ENCODE data around the gene TIMP3. TPM values are rescaled to one million over a fixed set of nuclear protein-coding genes. Genes with fewer than 3 reads are reported as not detected.

The TIMP3 gene
- polyA plus RNA-seq, 4 donors, result 116 to 166 (median 137) TPM

DNA sequence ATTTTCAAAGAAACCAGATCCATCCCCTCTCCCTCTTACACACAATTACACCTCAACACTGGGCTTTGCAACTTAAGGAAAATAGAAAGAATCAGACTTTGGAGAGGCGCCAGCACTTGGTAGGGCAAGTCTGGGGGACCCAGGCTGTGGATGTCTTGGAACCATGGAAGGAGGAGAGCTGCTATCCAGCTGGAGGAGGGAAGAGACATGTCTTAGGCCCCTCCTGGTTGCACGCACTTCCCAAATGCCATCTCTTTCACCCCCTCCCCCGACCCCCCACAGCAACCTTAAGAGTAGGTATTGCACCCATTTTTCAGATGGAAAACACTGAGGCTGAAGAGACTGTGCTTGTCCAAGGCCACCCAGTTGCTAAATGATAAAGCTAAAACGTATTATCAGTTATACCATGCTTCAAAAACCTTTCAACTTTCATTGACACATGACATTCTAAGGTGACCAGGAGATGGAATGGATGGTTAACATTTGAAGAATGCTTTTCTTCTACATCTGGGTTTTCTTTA, 3.9 kb downstream of the TIMP3 start:
- no peak for DNase-seq (ENCODE audit: low read depth in 4 of 4, low spot score in 2 of 4)

GRCh38 chr22:32806296-32806695, 4.8 kb downstream of the TIMP3 start:
- DNase-seq (ENCODE audit: low read depth in 4 of 4, low spot score in 2 of 4), result no peak

GRCh38 chr22:32808038-32808445, 6.5 kb downstream of the TIMP3 start:
- no peak for DNase-seq (ENCODE audit: low read depth in 4 of 4, low spot score in 2 of 4)

GRCh38 chr22:32809786-32810554, 8.5 kb downstream of the TIMP3 start:
- no peak for DNase-seq (ENCODE audit: low read depth in 4 of 4, low spot score in 2 of 4)

DNA sequence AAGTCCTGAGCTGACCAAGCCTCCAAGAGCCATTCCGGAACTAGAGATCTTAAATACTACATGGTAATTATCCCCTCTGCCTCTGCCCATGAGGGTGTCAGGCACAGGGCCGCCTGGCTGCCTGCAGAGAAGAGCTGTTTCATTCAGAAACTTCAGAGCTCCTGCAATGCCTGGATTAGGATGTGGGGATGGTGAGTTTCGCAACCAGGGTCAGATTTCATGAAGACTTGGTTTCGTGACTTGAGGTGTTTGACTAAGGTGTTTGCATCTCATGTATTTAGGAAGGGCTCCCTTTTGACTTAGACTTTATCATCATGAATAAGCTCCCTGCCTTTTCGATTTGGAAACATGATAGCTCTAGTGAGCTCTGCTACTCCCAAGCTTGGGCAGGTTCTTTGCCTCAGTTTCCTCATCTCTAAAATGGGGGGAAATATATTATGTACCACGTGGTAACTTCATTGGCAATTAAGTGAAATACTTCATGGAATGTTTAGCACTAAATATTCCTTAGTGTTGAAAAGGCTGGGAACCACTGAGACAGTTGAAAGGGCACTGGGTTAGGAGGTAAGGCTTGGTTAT, 9.1 kb downstream of the TIMP3 start:
- no peak for DNase-seq (ENCODE audit: low read depth in 4 of 4, low spot score in 2 of 4)

- DNase-seq (ENCODE audit: low read depth in 4 of 4, low spot score in 2 of 4), result no peak
These were observed 10.5 kb downstream of the TIMP3 start for GRCh38 chr22:32811788-32812545.

- DNase-seq (ENCODE audit: low read depth in 4 of 4, low spot score in 2 of 4), result no peak
These were observed 12.9 kb downstream of the TIMP3 start for GRCh38 chr22:32814285-32814860.

DNA sequence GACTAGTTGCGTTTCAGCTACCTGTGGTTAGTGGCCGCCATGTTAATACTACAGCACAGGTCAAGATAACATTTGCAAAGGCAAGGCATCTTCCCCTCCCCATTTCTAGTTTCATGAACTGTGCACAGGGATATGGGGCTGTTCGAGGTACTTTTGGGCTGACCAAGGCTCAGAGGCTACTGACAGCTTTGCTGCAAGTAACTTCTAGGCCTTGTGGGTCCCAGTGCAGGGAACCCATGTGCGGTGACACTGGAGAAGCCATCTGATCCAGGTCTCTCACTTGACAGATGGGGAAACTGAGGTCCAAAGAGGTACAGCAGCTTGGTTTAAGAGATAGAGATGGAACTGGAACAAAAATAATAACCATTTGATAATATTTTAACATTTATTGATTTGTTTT, 13.6 kb downstream of the TIMP3 start:
- no peak for DNase-seq (ENCODE audit: low read depth in 4 of 4, low spot score in 2 of 4)

GRCh38 chr22:32815943-32816342, 14.4 kb downstream of the TIMP3 start:
- DNase-seq (ENCODE audit: low read depth in 4 of 4, low spot score in 2 of 4), result no peak

DNA sequence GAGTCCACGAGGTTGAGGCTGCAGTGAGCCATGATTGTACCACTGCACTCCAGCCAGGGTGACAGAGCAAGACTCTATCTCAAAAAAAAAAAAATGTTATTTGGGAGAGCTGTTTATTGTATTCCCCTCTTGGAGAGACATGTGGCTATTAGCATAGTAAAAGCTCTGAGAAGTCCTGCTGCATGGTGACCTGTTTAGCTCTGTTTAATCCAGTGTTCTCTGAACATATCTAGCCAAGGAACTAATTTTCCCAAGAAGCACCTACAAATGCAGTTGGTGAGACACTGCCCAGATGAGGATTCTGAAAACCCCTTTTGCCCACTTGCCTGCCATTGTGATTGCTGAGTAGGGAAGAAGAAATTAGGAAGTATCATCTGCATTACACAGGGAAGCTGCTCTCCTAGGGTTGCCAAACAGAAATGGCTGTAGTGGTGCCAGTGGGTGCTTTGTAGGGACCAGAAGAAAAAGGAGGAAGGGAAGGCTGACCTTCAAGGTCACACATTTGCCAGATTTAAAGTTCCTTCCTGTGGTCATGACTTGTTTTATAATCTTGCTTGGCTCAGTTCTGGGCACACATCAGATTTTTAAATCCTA, 15.7 kb downstream of the TIMP3 start:
- no peak for DNase-seq (ENCODE audit: low read depth in 4 of 4, low spot score in 2 of 4)

DNA sequence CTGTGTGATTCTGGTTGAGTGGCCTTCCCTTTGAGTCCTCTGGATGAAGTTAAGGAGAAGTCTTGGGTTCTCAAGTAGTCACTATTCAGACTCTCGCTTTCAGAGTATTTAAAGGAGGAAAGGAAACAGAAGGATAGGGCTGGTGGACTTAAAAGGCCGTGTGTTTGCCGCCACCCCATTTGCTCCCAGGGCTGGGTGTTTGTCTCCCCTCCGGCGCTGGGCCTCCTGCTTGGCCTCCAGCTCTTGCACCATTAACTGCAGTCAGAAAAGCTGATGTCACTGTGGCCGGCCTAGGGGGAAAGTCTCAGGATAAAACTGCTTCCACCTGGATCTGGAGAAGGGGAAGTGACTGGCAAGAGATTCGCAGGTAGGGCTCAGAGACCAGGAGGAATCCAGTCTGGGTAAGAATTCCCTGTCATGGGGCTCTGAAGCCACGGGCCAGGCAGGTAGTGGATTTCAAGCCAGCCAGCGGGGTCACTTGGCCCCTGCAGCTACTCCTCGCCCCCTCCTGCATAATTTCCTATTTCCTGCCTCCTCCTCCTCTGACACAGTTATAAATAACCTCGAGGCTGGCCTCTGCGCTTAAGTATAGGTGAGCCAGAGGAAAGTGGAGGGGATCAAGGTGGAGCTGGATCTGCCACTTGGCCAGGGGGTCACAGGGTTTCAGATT, 17.1 kb downstream of the TIMP3 start:
- DNase-seq (ENCODE audit: low read depth in 4 of 4, low spot score in 2 of 4), result no peak

GRCh38 chr22:32819120-32819519, 17.6 kb downstream of the TIMP3 start:
- no peak for DNase-seq (ENCODE audit: low read depth in 4 of 4, low spot score in 2 of 4)

- DNase-seq (ENCODE audit: low read depth in 4 of 4, low spot score in 2 of 4), result no peak
These were observed 18.9 kb downstream of the TIMP3 start for GRCh38 chr22:32820131-32821119.

GRCh38 chr22:32822179-32822877, 20.8 kb downstream of the TIMP3 start:
- DNase-seq (ENCODE audit: low read depth in 4 of 4, low spot score in 2 of 4), result no peak

GRCh38 chr22:32823024-32823730, 21.7 kb downstream of the TIMP3 start:
- no peak for DNase-seq (ENCODE audit: low read depth in 4 of 4, low spot score in 2 of 4)

DNA sequence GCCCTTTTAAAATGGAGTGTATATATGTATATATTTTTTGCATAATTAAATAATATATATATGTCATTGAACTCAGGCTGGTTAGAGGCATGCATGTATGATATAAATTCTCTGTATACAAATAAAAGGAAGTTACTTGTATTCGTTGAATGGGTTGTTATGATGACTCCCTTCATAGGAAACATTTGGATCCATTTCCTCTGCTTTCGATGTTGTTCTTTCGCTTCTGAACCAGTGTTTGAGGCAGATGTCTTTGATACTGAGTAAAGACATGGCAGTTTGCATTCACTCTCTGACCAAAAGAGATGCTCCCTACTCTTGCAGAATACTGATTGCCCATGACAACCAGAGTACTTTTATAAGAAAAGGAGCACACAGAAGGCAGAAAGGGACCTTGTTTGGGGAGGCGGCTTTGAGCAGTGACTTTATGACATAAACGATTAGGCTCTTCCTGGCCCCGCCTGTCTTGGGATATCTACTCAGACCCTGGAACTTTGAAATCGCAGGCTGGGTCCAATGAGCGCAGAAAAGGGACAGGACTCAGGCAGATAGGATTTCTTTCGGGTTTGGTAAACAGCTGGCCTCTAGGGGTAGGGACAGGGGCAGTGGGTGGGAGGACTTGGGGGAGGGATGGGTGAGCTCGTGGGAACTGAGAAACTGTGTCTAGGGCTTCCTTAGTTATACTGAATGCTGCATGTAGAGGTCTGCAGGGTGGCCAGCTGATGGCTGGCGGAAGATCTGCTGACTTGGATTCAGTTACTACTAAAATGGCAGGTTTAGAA, 23.2 kb downstream of the TIMP3 start:
- no peak for DNase-seq (ENCODE audit: low read depth in 4 of 4, low spot score in 2 of 4)

- DNase-seq (ENCODE audit: low read depth in 4 of 4, low spot score in 2 of 4), result no peak
These were observed 25.0 kb downstream of the TIMP3 start for GRCh38 chr22:32826537-32826936.
